ENCODE measurements around the gene PRRC2A.

GRCh38 chr6:31620586-31621319 lies at the start of gene PRRC2A:
- peak in 1 of 6 experiments; percentile 2 for TF ChIP-seq CTCF (IDR thresholded peaks at IDR 0.05)
- peak; percentile 44 to 56 for TF ChIP-seq POLR2A (IDR thresholded peaks at IDR 0.05)
